ENCODE measurements around the gene DGKE. TPM values are rescaled to one million over a fixed set of nuclear protein-coding genes. Genes with fewer than 3 reads are reported as not detected.

DGKE gene
- total and polyA plus RNA-seq, 2 of the 13 experiments (the other 11 are each of a cell fraction or from before 2014, with no cell fraction given) = 3.2 to 5.3 TPM

GRCh38 chr17:56832446-56832845 is 1.5 kb upstream of the DGKE start (continued):
- TF ChIP-seq HOXA5 (CRISPR knock-in tag; IDR thresholded peaks at IDR 0.05) = no peak
- no peak for TF ChIP-seq PCBP1 (IDR thresholded peaks at IDR 0.05; ENCODE audit: borderline replicate concordance, low read depth, low read length)
- TF ChIP-seq TEAD3 (CRISPR knock-in tag; optimal IDR thresholded peaks at IDR 0.05; ENCODE audit: borderline replicate concordance) = peak; percentile 51
- TF ChIP-seq ZNF724P (CRISPR knock-in tag; IDR thresholded peaks at IDR 0.05; ENCODE audit: borderline replicate concordance) = no peak
- no peak for TF ChIP-seq ZBTB8A (CRISPR knock-in tag; IDR thresholded peaks at IDR 0.05; ENCODE audit: borderline replicate concordance, low read depth)
- no peak for TF ChIP-seq ARID4A (CRISPR knock-in tag; IDR thresholded peaks at IDR 0.05; ENCODE audit: borderline replicate concordance)
- no peak for TF ChIP-seq KLF11 (CRISPR knock-in tag; IDR thresholded peaks at IDR 0.05)
- no peak for TF ChIP-seq CREB3 (CRISPR knock-in tag; IDR thresholded peaks at IDR 0.05)
- TF ChIP-seq NFIB (CRISPR knock-in tag; IDR thresholded peaks at IDR 0.05; ENCODE audit: borderline replicate concordance) = no peak
- no peak for TF ChIP-seq BATF2 (CRISPR knock-in tag; IDR thresholded peaks at IDR 0.05)
- TF ChIP-seq ZNF605 (CRISPR knock-in tag; IDR thresholded peaks at IDR 0.05) = no peak; the same call in 1 of the 2 replicates
- no peak for TF ChIP-seq GPBP1L1 (CRISPR knock-in tag; IDR thresholded peaks at IDR 0.05)
- no peak for TF ChIP-seq ZNF550 (CRISPR knock-in tag; IDR thresholded peaks at IDR 0.05; ENCODE audit: borderline replicate concordance)
- TF ChIP-seq ZNF430 (CRISPR knock-in tag; IDR thresholded peaks at IDR 0.05) = no peak; the same call in 1 of the 2 replicates
- 0 out of 2 replicates have a peak, but pooled peaks have one; percentile 38 for TF ChIP-seq ZKSCAN8 (CRISPR knock-in tag; IDR thresholded peaks at IDR 0.05; ENCODE audit: borderline replicate concordance)
- no peak for TF ChIP-seq KLF9 (CRISPR knock-in tag; IDR thresholded peaks at IDR 0.05; ENCODE audit: low read depth)
- no peak for TF ChIP-seq TIGD3 (CRISPR knock-in tag; IDR thresholded peaks at IDR 0.05; ENCODE audit: borderline replicate concordance)
- TF ChIP-seq NFIC (IDR thresholded peaks at IDR 0.05; ENCODE audit: low read length) = no peak
- TF ChIP-seq ZNF574 (CRISPR knock-in tag; IDR thresholded peaks at IDR 0.05) = no peak

Data from HepG2 (cell line).